Left lobe of liver (tissue), 2 donors: ENCODE data around the gene ZKSCAN8. TPM values are rescaled to one million over a fixed set of nuclear protein-coding genes. Genes with fewer than 3 reads are reported as not detected.
"Not testable (repeated sequence)": the region's sequence is repeated elsewhere in the genome, so short reads cannot be mapped to it uniquely, and the experiment has no call there.

ENCODE experiments used
- ATAC-seq: fragments of 200-7000 bp; cut with Tn5 transposase; one replicate; pipeline ENCODE4 v1.9.1; 2020; ENCODE audit warnings: mild to moderate bottlenecking, moderate library complexity
- DNase-seq: peaks from one replicate; pipeline ENCODE4 v3.0.0-alpha.2; 2020; ENCODE audit warnings: low spot score
- total RNA-seq: library from RNA; stranded (reverse); gene quantifications from one replicate; pipeline ENCODE4 v1.2.1, GENCODE V29; 2021
- donor health status: DM: no; HTN: no; CAD: no; lungs with moderate emphysema.
- donor health status: DM: no; HTN: yes; CAD: no.

ZKSCAN8 gene
- 6.3 TPM for total RNA-seq

DNA sequence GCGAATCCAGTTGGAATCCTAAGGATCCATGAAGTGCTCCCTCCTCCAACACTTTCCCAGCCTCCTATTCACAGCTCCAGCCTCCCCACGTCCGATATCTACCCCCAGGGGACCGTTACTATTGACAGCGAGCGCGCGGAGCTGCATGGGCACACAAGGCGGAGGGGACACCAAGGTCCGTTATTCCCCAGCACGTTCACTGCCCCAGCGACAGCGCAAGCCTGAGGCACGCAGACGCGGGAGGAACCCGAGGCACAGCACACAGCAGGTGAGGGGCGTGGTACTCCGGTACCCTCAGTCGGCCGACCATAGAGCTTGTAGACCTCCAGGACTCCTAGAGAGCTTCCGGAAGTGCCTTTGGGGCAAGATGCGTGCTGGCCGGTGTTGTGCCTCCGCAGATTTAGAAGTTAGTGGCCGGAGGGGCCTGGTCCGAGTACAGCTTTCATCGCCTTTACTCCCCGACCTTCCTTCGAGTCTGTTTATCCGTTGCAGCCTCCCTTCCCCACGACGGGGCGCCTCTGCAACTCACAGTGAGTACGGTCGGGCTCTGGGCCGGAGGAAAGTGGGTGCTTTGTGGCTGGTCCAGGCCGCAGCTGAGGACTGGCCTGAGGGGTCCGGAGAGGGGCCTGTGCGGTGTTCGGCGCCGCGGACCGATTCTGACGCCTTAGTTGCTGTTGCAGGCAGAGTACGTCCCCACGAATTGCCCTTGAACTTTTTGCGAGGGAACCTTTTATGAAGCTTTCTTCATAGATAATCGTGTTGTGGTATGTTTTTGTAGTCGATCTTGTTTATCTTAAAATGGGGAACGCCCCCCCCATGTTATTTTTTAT lies at the start of gene ZKSCAN8:
Gene ZKSCAN8 (plus strand): TSS at position 384 of the 830 bp plus-strand sequence. CDS start 6,525 bp downstream, outside the sequence.
- peak; percentile 88 for DNase-seq
- peak; percentile 92 for ATAC-seq

DNA sequence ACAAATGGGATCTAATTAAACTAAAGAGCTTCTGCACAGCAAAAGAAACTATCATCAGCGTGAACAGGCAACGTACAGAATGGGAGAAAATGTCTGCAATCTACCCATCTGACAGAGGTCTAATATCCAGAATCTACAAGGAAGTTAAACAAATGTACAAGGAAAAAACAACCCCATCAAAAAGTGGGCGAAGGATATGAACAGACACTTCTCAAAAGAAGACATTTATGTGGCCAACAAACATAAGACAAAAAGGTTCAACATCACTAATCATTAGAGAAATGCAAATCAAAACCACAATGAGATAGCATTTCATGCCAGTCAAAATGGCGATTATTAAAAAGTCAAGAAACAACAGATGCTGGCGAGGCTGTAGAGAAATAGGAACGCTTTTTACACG lies 39.5 kb upstream of the ZKSCAN8 start:
- ATAC-seq, DNase-seq: not testable (repeated sequence)

DNA sequence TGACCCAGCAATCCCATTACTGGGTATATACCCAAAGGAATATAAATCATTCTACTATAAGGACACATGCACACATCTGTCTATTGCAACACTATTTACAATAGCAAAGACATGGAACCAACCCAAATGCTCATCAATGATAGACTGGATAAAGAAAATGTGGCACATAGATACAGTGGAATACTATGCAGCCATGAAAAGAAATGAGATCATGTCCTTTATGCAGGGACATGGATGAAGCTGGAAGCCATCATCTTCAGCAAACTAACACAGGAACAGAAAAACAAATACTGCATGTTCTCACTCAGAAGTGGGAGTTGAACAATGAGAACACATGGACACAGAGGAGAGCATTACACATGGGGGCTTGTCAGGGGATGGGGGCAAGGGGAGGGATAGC lies 39.0 kb upstream of the ZKSCAN8 start:
- not testable (repeated sequence) for DNase-seq, ATAC-seq

DNA sequence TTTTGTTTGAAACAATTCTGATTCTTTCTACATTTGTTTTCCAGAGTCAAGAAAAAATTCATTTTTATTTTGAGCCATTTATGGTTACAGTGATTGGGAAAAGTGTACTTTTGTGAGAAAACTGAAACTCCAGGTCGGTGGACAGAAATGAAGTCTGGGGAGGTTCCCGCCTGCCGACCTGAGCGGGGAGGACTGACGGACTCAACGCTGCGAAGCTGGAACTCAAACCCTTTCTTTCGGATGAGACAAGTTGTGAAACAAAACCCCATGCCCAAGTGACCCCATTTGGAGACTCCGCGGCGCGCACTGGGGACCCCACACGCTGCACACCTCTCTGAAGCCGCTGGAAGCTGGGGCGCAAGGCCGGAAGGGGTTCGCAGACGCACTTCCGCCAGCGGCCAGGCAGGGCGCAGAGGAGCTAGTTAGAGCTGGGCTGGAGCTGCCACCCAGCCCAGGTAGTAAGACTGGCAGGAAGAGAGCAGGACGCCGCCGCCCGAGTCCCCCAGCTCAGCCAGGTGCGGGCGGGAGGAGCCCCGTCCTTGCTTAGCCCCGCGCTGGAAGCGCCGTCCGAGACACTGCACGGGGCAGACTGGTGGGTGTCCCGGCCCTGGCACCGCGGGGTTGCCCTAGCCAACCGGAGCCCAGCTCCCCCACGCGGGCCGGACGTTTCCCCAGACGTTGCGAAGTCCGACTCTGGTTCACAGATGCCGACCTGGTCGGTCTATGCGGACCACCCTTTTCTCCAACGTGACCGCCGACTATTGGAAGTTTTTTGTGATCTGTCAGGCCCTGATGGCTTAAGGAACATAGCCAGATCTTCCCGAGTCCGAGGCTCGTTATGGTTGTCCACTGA lies 37.1 kb upstream of the ZKSCAN8 start:
- DNase-seq: peak; percentile 86
- peak; percentile 100 for ATAC-seq

DNA sequence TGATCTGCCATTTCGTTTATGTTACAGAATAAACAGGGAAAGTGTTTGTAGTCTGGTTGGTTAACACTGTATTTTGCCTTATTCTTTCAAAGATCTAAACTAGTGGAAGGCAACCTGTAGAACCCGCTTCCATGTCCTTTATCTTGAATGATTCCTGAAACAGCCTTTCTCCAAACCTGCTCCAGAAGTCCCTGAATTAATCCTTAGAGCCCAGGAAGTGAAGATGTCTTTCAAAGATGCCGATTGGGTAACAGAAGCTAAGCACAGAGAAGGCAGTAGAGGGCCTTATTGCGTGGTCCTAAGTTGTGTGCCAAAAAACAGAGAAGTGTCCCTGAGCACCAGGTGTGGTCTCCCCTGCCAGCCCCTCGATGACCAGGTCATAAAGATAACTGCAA lies 36.4 kb upstream of the ZKSCAN8 start:
- DNase-seq: no peak
- ATAC-seq: no peak

DNA sequence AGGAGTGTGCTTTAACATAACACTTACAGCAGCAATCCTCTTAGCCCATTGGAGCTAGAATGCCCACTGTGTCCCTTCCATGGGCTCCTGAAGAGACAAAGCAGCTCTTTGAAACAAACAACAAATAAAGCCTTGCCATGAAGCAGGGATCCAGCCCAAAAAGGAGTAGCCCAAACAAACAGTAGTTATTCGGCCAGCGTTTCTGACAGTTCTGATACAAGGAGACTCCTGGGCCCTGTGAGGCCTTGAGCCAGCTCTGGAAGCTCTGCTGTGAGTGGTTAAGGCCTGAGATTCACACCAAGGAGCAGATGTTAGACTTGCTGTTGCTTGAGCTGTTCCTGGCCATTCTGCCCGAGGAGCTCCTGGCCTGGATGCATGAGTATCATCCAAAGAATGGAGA lies 34.2 kb upstream of the ZKSCAN8 start:
- ATAC-seq (no peak), DNase-seq (no peak)

DNA sequence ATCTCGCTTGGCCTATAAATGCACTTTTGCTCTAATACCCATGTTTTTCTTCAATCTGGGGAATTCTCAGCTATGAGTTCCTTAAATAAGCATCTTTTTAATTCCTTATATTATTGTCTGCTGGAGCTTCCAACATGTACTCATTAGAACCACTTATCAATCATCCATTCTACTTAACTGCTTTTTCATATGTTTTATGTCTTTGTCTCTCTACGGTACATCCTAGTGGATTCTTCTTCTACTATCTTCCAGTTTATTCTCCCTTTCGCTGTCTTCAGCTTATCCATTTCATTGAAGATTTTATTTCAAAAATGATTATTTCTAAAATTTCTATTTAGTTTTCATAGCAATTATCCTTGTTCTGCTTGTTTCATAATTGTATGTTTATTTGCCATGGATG lies 29.7 kb upstream of the ZKSCAN8 start:
- ATAC-seq (no peak), DNase-seq (no peak)

DNA sequence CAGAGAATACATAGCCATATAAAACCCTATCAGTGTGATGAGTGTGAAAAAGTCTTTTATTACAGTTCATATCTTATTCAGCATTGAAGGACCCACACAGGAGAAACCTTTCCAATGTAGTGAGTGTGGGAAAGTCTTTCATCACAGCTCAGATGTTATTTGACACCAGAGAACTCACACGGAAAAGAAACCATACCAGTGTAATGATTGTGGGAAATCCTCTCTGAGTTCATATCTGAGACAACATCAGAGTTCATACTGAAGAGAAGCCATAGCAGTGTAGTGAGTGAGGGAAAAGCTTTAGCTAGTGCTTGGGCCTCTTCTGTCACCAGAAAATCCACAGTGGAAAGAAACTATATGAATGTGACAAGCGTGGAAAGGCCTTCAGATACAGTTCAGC lies 25.9 kb upstream of the ZKSCAN8 start:
- DNase-seq (no peak), ATAC-seq (no peak)

DNA sequence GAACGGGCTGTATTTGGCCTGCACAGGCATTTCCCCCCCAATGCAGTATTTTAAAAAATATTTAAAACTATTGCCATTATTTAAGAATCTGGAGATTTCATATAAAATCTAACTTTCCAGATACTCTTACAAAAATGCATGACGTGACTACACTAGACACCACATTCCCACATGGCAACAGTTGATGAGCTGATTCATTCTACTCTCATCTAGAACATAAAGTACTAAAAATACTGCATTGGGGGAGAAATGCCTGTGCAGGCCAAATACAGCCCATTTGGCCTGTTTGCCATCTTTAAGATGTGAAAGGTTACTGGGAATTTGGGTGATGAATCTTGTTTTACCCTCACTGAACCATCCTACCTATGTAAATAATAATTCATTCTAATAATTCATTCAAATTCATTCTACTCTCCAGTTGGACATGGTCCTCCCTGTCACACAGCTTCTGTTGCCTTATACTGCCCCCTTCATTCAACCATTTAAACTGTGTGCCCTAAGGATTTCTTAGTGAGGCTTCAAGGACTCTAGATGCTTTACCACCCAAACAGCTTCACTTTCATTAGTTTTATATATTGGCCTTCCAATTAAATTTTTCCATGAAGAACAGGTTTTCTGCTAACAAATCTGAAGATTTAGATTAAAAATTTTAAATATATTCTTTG lies 24.2 kb upstream of the ZKSCAN8 start:
- DNase-seq (no peak), ATAC-seq (no peak)

DNA sequence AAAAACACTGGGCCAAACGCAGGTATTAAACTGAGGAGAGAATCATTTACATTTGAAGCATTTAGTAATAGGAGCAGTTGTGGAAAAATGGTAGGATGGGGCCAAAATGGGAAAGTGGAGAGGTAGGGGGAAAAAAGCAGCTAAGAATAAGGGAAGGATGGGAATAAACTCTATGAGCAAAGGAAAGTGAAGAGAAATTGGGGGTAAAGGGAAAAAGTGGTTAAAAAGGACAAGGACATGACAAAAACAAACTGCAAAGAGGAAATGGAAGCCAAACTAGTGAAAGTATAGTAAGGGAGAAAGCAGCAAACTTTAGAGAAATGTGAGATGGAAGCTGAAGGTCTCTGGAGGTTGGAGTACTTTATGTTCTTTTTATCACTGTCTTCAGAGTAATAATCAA lies 23.5 kb upstream of the ZKSCAN8 start:
- ATAC-seq (no peak), DNase-seq (no peak)

DNA sequence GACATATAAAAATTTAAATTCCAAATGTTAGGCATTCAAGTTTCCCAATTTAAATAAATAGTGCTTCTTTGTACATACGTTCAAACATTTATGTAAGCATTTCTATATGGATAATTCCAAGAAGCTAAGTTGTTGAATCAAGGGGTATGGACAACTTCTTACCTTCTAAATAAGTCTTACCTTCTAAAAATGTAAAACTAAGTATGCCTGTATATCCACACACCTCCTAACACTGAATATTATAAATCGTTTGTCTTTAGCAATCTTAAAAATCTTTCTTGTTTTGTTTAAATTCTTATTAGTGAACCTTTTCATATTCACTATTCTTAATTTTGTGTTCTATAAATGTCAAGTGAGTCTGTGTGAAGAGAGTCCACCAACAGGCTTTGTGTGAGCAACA lies 19.8 kb upstream of the ZKSCAN8 start:
- no peak for DNase-seq
- ATAC-seq: no peak

DNA sequence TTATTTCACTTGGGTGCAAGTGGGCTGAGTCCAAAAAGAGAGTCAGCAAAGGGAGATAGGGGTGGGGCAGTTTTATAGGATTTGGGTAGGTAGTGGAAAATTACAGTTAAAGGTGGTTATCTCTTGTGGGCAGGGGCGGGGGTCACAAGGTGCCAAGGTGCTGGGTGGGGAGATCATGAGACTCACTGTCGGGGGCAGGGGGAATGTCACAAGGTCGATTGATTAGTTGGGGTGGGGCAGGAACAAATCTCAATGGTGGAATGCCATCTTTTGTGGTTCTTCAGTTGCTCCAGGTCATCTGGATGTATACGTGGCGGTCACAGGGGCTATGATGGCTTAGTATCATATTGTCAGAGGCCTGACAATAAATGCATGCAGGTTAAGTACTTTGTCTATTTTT lies 19.4 kb upstream of the ZKSCAN8 start:
- ATAC-seq, DNase-seq: not testable (repeated sequence)

DNA sequence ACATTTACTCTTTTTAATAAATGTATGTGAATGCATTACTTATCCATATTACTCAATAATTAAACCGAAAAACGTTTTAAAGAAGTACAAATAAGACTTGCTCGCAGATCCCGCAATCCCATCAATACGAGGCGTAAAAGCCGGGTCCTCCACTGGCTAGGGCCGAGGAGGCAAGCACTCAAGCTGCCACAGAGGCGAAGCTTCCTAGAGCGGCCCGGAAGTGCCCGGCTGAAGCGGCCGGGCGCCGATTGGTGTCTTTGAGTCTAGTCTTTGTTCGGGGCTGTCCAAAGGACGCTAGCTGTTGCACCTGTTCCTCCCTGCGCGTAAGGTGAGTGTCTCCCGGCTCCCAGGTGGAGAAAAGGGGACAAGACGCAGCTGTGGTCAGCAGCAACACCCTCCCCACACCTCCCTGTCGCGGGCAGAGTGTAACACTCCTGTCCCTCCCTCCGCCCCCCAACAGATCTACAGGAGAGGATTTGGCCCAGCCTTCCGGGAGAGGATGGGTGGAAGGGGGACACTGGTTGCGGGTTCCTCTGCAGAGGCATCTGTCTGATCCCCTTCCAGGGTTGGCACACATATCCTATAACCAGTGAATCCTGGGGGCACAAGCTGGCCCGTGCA lies 17.2 kb upstream of the ZKSCAN8 start, which contains the start of gene ZSCAN16:
Gene ZSCAN16 (plus strand): TSS at position 260 of the 621 bp plus-strand sequence. CDS start 835 bp downstream, outside the sequence.
- DNase-seq (peak; percentile 88), ATAC-seq (peak; percentile 100)

DNA sequence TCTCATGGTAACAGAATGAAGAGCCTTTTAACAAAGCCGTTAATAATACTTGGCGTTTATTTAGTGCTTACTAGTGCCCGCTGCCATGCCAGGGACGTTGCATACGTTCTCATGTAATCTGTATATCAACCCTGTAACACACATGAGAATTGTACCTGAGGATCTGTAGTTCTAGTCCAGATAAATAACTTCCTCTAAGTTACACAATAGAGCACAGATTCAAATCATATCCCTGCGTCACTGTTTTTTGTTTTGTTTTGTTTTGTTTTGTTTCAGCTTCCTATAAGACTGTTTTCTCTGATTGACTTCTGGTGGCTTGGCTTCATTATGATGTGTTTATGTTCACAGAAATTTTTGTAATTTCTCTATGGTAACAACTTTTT lies 16.7 kb upstream of the ZKSCAN8 start:
- ATAC-seq (no peak), DNase-seq (no peak)

DNA sequence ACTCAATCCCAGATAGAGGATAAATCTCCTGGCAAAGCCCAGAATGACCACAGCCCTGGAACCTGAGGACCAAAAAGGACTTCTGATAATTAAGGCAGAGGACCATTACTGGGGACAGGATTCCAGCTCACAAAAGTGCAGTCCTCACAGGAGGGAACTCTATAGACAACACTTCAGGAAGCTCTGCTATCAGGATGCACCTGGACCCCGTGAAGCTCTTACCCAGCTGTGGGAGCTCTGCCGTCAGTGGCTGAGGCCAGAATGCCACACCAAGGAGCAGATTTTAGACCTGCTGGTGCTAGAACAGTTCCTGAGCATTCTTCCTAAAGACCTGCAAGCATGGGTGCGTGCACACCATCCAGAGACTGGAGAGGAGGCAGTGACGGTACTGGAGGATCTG lies 16.3 kb upstream of the ZKSCAN8 start:
- no peak for ATAC-seq

DNA sequence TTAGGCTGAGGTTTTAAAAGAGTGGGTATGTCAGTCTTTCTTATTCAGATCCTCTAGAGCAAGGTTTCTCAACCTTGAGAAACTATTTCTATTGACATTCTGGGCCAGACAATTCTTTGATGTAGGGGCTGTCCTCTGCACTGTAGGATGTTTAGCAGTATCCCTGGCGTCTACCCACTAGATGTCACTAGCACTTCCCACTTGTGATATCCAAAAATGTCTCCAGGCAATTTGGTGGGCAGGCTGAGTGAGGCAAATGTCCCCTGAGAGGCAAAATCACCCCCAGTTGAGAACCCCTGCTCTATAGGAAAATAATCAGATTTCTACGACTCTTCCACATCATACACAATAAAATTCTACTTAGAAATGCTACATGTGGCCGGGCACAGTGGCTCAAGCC lies 7.7 kb upstream of the ZKSCAN8 start:
- ATAC-seq (peak; percentile 25), DNase-seq (no peak)

More for the DNA sequence above, 16.3 kb upstream of the ZKSCAN8 start:
- no peak for DNase-seq

DNA sequence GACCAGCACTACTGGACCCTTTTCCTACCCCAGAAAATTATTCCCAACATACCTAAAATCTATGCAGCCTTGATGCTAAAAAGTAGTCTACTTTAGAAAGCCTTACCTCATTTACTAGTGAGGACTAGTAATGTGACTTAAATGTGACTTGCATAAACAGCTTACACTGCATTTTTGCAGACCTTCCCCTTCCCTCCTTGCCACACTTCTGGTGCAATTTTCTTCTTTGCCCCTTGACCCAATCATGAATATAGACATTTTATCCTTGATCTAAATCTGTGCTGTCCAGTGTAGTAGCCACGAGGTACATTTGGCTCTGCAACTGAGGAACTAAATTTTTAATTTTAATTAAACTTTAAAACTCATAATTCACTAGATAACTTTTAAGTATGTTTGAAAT lies 7.0 kb upstream of the ZKSCAN8 start:
- no peak for DNase-seq
- ATAC-seq: no peak

DNA sequence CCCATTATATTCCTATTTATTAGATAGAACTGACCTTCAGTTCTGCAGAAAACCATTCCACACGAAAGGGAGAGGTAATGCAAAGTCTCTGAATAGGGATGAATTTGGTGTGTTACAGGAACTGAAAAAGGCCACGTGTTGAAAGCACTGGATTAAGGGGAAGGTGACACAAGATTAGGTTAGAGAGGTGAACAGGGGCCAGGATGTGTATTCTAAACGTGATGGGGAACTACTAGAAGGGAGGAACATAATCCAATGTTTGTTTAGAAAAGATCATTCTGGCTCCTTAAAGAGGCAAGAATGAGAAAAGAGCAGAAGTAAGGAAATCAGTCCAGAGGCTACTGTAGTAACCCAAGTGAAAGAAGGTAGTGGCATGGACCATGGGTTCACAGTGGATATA lies 6.3 kb upstream of the ZKSCAN8 start:
- DNase-seq (no peak), ATAC-seq (no peak)

DNA sequence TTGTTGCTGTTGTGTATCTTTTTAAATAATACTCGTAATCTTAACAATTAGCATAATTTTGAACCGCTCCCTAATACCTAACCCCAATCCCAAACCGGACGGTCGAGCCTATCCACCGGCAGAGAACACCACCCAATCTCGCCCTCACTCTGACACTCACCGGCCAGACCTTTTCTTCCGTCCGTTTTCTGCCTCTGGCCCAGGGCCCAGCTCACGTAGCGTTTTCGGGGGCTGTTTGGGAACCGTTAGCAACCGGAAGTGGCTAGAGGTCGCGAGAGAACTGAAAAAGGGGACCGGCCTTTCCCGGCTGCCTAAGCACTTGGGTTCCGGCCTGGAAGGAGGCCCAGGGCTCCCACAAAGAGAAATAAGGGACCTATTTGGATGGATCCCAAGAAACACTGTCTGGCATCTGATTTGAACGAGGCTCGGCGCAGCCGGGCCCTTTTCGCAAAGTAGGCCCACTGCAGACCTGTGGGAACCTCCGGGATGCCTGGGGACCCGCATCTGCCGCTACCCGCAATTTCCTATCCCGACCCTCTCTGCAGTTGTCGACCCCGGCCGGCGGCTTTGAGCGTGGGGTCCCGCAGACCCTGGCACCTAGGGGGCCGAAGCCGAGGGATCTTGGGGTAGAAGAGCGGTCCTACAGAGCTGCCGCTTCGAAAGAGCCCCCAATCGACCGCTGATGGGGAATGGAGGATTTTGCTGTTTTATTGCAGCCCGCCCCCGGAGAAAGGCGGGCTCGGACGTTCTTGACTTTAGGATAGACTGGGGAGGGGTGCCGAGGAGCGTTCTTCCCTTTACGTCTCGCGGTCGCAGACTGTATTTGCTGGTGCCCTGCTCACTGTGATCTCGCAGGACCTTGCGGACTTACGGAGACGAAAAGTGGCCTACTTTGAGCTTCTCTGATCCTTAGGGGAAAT lies 4.8 kb upstream of the ZKSCAN8 start:
- ATAC-seq (peak; percentile 83), DNase-seq (peak; percentile 92)

DNA sequence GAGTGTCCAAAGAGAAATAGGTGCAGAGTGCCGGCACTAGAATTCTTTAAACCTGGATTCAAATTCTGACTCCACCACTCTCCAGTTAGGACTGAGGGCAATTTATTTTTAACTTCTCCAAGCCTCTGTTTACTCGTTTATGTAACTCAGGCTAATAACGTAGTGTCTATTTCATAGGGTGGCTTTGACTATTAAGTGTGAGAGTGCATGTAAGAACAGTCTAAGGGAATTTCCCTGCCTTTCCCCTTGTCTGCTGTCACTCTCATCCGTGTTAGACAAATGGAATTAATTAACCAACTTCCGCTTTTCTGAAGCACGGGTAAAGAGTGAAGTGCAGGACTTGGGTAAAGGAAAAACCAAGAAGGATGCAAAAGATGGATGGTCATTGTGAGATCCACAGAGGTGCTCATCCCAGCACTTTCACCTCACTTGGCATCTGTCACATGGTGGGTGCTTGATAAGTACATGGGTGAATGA lies 4.1 kb upstream of the ZKSCAN8 start:
- no peak for DNase-seq
- ATAC-seq: peak; percentile 1
